ENCODE data around the gene TSEN2. TPM values are rescaled to one million over a fixed set of nuclear protein-coding genes. Genes with fewer than 3 reads are reported as not detected.
A peak's percentile ranks its signal among the peaks of the same experiment; 100 is the strongest.

The TSEN2 gene
- total and polyA plus RNA-seq, 2 of the 4 experiments (the other 2 are of a cell fraction), result 9.5 to 14.2 TPM

DNA sequence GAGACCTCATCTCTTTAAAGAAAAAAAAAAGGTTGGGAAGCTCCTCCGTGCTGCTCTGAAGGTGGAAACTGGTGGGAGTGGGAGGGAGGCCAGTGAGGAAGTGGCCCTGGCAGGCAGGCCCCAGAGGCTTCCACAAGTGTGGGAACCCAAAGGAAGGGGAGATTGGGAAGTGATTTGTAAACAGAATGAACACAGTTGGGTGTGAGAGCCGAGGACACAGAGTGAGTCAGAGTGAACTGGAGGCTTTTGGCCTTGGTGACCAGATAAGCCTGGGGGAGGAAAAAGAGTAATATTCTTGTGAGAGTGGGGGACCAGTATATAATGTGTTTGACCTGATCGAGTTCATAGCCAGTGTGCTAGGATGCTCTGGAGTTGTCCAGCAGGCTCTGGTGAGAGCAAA, 95.6 kb downstream of the TSEN2 start:
- in situ Hi-C loops (cut with MboI; ENCODE audit: low sequenced_read_pairs), result no loop called here

More for the DNA sequence above, 95.6 kb downstream of the TSEN2 start:
- Histone ChIP-seq H3K4ac (ENCODE audit: low read depth, low read length) (0 out of 2 replicates have a peak overlapping the region, but pooled peaks have one; percentile 2), H4K5ac (ENCODE audit: low read depth, low read length) (no peak overlapping the region), H3K27me3 (ENCODE audit: control insufficient read depth, insufficient read depth, low read length) (no peaks in the 10 kb centered on the region), H3K9ac (ENCODE audit: low read depth, low read length) (no peak overlapping the region), H3K18ac (ENCODE audit: low read depth, low read length) (no peak overlapping the region), H2AFZ (replicated peaks; ENCODE audit: low read length, poor library complexity) (no peak overlapping the region), H2BK120ac (ENCODE audit: low read depth, low read length) (no peak overlapping the region), H2AK5ac (ENCODE audit: low read depth, low read length) (no peak overlapping the region), H3K36me3 (ENCODE audit: control insufficient read depth, insufficient read depth, low read length) (peaks cover 53% of the 10 kb centered on the region), H3K4me1 (ENCODE audit: control insufficient read depth, insufficient read depth, low read length) (peaks cover 16% of the 10 kb centered on the region), H2BK5ac (ENCODE audit: low read depth, low read length, poor library complexity, severe bottlenecking) (no peak overlapping the region), H3K9me1 (ENCODE audit: insufficient read depth, low read length) (peaks cover 11% of the 10 kb centered on the region), H4K8ac (ENCODE audit: low read depth in 2 of 2, low read length in 2 of 2) (peak overlapping the region in 1 of 2 experiments; percentile 5; a peak in 1 of 4 replicates), H2AK9ac (replicated peaks; ENCODE audit: low read depth, low read length, poor library complexity) (no peak overlapping the region), H2BK20ac (ENCODE audit: low read depth, low read length) (no peak overlapping the region), H3K27ac (ENCODE audit: insufficient read depth, low read length) (0 out of 2 replicates have a peak overlapping the region, but pooled peaks have one; percentile 35), H3K14ac (replicated peaks; ENCODE audit: low read depth, low read length) (no peak overlapping the region; the same call in 1 of the 2 replicates), H3K4me3 (ENCODE audit: insufficient read depth, low read depth, low read length) (no peak overlapping the region), H4K91ac (ENCODE audit: insufficient read depth, low read depth, low read length) (no peak overlapping the region), H3K79me1 (ENCODE audit: low read depth in 1 of 2, low read length in 2 of 2) (peaks cover 24 to 77% of the 10 kb centered on the region in 2 experiments), H3K4me2 (ENCODE audit: low read depth, low read length) (no peak overlapping the region), H4K20me1 (ENCODE audit: insufficient read depth, low read length) (peaks cover 40% of the 10 kb centered on the region), H2BK15ac (ENCODE audit: low read depth, low read length) (no peak overlapping the region), H3K23ac (ENCODE audit: low read depth, low read length) (no peak overlapping the region), H3K56ac (ENCODE audit: extremely low read depth, insufficient read depth, low read length) (no peak overlapping the region), H3K9me3 (ENCODE audit: control insufficient read depth, insufficient read depth, low read length) (no peaks in the 10 kb centered on the region)
- intact Hi-C loops (cut with micrococcal nuclease) (loop anchor here (5.0 kb wide), 1 partner anchor 443 kb away; no protein-coding TSS in a partner anchor), dilution Hi-C loops (cut with HindIII; ENCODE audit: low sequenced_read_pairs, unreplicated experiment) (no loop called here)
- TF ChIP-seq RFX5 (IDR thresholded peaks at IDR 0.05; ENCODE audit: low read depth, low read length) (no peak), MAZ (IDR thresholded peaks at IDR 0.05; ENCODE audit: borderline replicate concordance, low read depth, low read length) (no peak), BHLHE40 (IDR thresholded peaks at IDR 0.05; ENCODE audit: low read depth, low read length) (0 out of 2 replicates have a peak, but pooled peaks have one; percentile 5), FOS (IDR thresholded peaks at IDR 0.05; ENCODE audit: low read depth, low read length) (0 out of 2 replicates have a peak, but pooled peaks have one; percentile 22), MAFK (IDR thresholded peaks at IDR 0.05; ENCODE audit: low read depth, low read length) (no peak)
- ATAC-seq (ENCODE audit: low read depth) (peak; percentile 38), DNase-seq (peak; percentile 71)
- 0% methylated on average over 1 of the region's 3 CpGs; no CpG with 5 or more reads in 1 of the 2 experiments for WGBS, 2 experiments (ENCODE audit: extremely low coverage in 2 of 2, insufficient read length in 1 of 2)
- BruUV-seq (replicated peaks), result no TSS peak
- ChIA-PET POLR2A (ENCODE audit: unreplicated experiment) (no interaction called here), CTCF (no interaction called here)

Data from IMR-90 (cell line).